ENCODE results near the gene HHIP.
A peak's percentile ranks its signal among the peaks of the same experiment; 100 is the strongest.
"Not testable (repeated sequence)": the region's sequence is repeated elsewhere in the genome, so short reads cannot be mapped to it uniquely, and the experiment has no call there.

The HHIP gene

DNA sequence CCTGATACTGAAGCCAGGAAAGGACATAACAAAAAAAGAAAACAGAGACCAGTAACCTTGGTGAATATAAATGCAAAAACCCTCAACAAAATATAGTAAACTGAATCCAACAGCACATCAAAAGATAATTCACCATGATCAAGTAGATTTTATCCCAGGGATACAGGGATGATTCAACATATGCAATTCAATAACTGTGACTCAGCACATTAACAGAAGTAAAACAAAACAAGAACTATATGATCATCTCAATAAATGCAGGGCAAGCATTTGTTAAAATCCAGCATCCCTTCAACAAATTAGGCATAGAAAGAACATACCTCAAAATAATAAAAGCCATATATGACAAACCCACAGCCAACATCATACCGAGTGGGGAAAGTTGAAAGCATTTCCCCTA is 112.0 kb downstream of the HHIP start:
- DNase-seq, result no peak

DNA sequence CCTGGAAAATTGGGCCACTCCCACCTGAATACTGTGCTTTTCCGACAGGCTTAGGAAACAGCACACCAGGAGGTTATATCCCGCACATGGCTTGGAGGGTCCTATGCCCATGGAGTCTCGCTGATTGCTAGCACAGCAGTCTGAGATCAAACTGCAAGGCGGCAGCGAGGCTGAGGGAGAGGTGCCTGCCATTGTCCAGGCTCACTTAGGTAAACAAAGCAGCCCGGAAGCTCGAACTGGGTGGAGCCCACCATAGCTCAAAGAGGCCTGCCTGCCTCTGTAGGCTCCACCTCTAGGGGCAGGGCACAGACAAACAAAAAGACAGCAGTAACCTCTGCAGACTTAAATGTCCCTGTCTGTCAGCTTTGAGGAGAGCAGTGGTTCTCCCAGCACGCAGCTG is 122.9 kb downstream of the HHIP start:
- DNase-seq, result not testable (repeated sequence)

- no peak for DNase-seq
These were observed 132.4 kb downstream of the HHIP start for GRCh38 chr4:144778364-144778763.

DNA sequence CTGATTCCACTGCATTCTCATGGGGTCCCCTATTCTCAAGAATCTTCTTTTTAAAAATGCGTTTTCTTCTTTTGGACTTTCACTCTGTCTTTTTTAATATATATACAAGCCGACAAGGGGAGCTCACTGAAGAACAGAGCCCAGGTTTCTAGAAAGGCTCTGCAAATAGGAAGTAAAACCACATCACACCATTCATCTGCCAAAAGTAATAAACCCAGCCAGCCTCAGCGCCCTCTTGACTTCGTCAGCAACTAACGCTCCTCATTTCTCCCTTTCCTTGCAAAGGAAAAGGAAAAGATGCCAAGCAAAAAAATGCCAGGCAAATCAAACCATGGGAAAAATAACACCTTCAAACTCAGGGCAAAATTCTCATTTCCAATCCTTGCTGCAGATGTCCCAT is 136.4 kb downstream of the HHIP start:
- DNase-seq, result peak; percentile 31

GRCh38 chr4:144785961-144786360 is 140.0 kb downstream of the HHIP start:
- DNase-seq, result no peak

- no peak for DNase-seq
These were observed 141.7 kb downstream of the HHIP start for GRCh38 chr4:144787365-144788258.

- DNase-seq, result no peak
These were observed 142.5 kb downstream of the HHIP start for GRCh38 chr4:144788469-144788868.

DNA sequence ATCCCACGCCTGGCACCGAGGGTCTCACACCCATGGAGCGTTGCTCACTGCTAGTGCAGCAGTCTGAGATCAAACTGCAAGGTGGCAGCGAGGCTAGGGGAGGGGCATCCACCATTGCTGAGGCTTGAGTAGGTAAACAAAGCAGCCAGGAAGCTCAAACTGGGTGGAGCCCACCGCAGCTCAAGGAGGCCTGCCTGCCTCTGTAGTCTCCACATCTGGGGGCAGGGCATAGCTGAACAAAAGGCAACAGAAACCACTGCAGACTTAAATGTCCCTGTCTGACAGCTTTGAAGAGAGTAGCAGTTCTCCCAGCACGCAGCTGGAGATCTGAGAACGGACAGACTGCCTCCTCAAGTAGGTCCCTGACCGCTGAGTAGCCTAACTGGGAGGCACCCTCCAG is 146.0 kb downstream of the HHIP start:
- not testable (repeated sequence) for DNase-seq
